Activated B cell treated with CpG ODN at 0.5 μM for 24 hours (primary cell): ENCODE data around the gene MEG3. TPM values are rescaled to one million over a fixed set of nuclear protein-coding genes. Genes with fewer than 3 reads are reported as not detected.

ENCODE experiments used
- ATAC-seq: fragments of 200-7000 bp; cut with Tn5 transposase; one replicate; pipeline ENCODE4 v1.10.0; 2021; ENCODE audit warnings: low read depth, mild to moderate bottlenecking, moderate library complexity
- CTCF ChIA-PET: fragments of 350-600 bp; sonication (Branson Sonifier 250); formaldehyde crosslinking; loops from one replicate; lab custom pipeline; 2021; ENCODE audit warnings: antibody characterized with exemption; lab: Charles Lee
- POLR2A ChIA-PET: fragments of 350-600 bp; sonication (Branson Sonifier 250); formaldehyde crosslinking; loops from one replicate; lab custom pipeline; 2021; ENCODE audit warnings: antibody characterized with exemption; lab: Charles Lee
- DNase-seq: peaks from one replicate; pipeline ENCODE4 v3.0.0; 2022
- H3K27ac Mint-ChIP-seq: one replicate; pipeline ENCODE4 v1.8.0; 2020; ENCODE audit warnings: mixed read lengths
- H3K27me3 Mint-ChIP-seq: one replicate; pipeline ENCODE4 v1.8.0; 2021; ENCODE audit warnings: mixed read lengths
- H3K36me3 Mint-ChIP-seq: one replicate; pipeline ENCODE4 v1.8.0; 2021; ENCODE audit warnings: low read depth, mixed read lengths
- H3K4me1 Mint-ChIP-seq: one replicate; pipeline ENCODE4 v1.8.0; 2021; ENCODE audit warnings: mixed read lengths
- H3K4me3 Mint-ChIP-seq: one replicate; pipeline ENCODE4 v1.8.0; 2020; ENCODE audit warnings: mild to moderate bottlenecking, mixed read lengths
- H3K9me3 Mint-ChIP-seq: one replicate; pipeline ENCODE4 v1.8.0; 2020; ENCODE audit warnings: mixed read lengths
- CTCF ChIP-seq: fragments of 200-600 bp; IDR thresholded peaks from one replicate; pipeline ENCODE4 v1.8.0; 2022; ENCODE audit warnings: antibody characterized with exemption, mild to moderate bottlenecking
- intact Hi-C: fragments of 100-400 bp; cut with micrococcal nuclease; formaldehyde crosslinking; loops from one replicate; pipeline ENCODE4 v1.15.1; 2024
- total RNA-seq: library from RNA; stranded (reverse); gene quantifications from 2 replicates; pipeline ENCODE4 v1.2.3, GENCODE V29; 2022

Gene MEG3
- total RNA-seq, 1 donor from 2014 or later: not detected

GRCh38 chr14:100844846-100845245, 18.9 kb downstream of the MEG3 start:
- no peak for DNase-seq
- Mint-ChIP-seq H3K27me3 (no peaks in the 10 kb centered on the region), H3K4me3 (no peak overlapping the region), H3K4me1 (no peaks in the 10 kb centered on the region), H3K36me3 (no peaks in the 10 kb centered on the region), H3K27ac (no peak overlapping the region), H3K9me3 (no peaks in the 10 kb centered on the region)
- CTCF ChIA-PET: no interaction called here
- intact Hi-C loops: no loop called here
- ATAC-seq: no peak
- TF ChIP-seq CTCF: no peak
- POLR2A ChIA-PET: no interaction called here

GRCh38 chr14:100845341-100845740, 19.4 kb downstream of the MEG3 start:
- ATAC-seq (no peak), DNase-seq (no peak)
- POLR2A ChIA-PET: no interaction called here
- no peaks in the 10 kb centered on the region for H3K9me3 Mint-ChIP-seq
- no peaks in the 10 kb centered on the region for H3K27me3 Mint-ChIP-seq
- TF ChIP-seq CTCF: no peak
- intact Hi-C loops: no loop called here
- CTCF ChIA-PET: no interaction called here
- H3K36me3 Mint-ChIP-seq: no peaks in the 10 kb centered on the region
- no peak overlapping the region for H3K4me3 Mint-ChIP-seq
- no peaks in the 10 kb centered on the region for H3K4me1 Mint-ChIP-seq
- no peak overlapping the region for H3K27ac Mint-ChIP-seq

DNA sequence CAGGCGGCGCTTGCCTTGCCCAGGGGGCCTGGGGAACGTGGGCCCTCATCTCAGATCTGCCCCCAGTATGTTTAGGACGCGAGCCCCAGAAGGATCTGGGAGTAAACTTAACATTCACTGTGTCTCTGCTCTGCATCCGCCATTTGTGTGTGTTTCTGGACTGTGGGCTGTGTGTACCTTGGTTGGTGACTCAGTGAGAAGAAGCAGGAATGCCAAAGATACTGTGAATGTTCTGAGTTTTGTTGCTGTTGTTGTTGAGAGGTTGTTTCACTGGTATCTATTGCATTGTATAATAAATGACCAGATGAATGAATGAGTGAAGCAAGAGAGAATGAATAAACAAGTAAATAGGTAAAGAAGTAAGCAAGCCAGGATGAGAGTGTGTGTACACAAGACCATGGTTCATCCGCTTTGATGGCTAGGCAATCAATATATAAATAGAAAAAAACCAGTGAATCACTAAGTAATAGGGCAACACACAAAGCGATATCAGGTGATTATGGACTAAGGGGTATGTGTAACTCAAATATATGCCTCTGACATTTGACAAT, 20.5 kb downstream of the MEG3 start:
- Mint-ChIP-seq H3K4me3 (no peak overlapping the region), H3K36me3 (no peaks in the 10 kb centered on the region), H3K9me3 (no peaks in the 10 kb centered on the region), H3K27me3 (no peaks in the 10 kb centered on the region), H3K27ac (no peak overlapping the region), H3K4me1 (no peaks in the 10 kb centered on the region)
- intact Hi-C loops: no loop called here
- CTCF ChIA-PET: no interaction called here
- POLR2A ChIA-PET: no interaction called here
- DNase-seq (no peak), ATAC-seq (no peak)
- TF ChIP-seq CTCF: no peak

DNA sequence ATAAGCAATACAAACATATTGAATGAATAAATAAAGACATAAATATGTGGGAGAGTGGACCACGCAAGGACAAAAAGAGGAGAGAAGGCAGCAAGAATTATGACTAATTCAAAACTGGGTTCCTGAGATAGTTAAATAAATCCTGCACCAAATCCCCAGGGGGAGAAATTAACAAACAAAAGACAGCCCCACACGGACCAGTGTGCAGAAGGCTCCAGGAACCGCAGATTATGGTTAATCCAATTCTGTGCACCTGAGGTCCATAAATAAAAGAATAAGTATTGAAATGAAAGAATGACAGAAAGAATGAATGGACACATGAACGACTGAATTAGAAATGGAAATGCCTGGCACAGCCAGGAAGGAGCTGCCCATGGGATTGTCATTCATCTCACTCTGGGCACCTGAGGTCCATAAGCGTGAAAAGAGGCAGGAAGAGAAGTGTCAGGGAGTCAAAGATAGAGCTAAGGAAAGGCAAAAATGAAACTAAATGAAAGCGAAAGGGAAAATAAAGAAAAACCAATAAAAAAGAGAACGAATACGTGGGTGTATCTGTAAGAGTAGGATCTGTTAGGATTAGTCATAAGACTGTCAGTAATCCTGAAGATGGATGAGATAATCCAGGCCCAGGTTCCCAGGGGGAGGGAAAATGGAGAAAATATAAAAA, 23.3 kb downstream of the MEG3 start:
- H3K9me3 Mint-ChIP-seq: no peaks in the 10 kb centered on the region
- CTCF ChIA-PET: no interaction called here
- H3K4me3 Mint-ChIP-seq: no peak overlapping the region
- H3K4me1 Mint-ChIP-seq: no peaks in the 10 kb centered on the region
- DNase-seq (no peak), ATAC-seq (no peak)
- intact Hi-C loops: no loop called here
- POLR2A ChIA-PET: no interaction called here
- H3K27ac Mint-ChIP-seq: no peak overlapping the region
- TF ChIP-seq CTCF: no peak
- no peaks in the 10 kb centered on the region for H3K27me3 Mint-ChIP-seq
- H3K36me3 Mint-ChIP-seq: no peaks in the 10 kb centered on the region

GRCh38 chr14:100850841-100851585, 25.1 kb downstream of the MEG3 start:
- ATAC-seq: peak; percentile 37
- Mint-ChIP-seq H3K9me3 (no peaks in the 10 kb centered on the region), H3K27ac (no peak overlapping the region), H3K27me3 (no peaks in the 10 kb centered on the region), H3K4me1 (no peaks in the 10 kb centered on the region), H3K4me3 (no peak overlapping the region), H3K36me3 (no peaks in the 10 kb centered on the region)
- intact Hi-C loops: no loop called here
- CTCF ChIA-PET: interaction anchor here (0.6 to 1.2 kb wide), 5 partner anchors 385 to 780 kb away, joined by 3 to 4 read pairs (median 3); no protein-coding TSS in a partner anchor
- POLR2A ChIA-PET: no interaction called here
- peak; percentile 63 for DNase-seq
- no peak for TF ChIP-seq CTCF
